ENCODE measurements around the gene CCS. TPM values are rescaled to one million over a fixed set of nuclear protein-coding genes. Genes with fewer than 3 reads are reported as not detected.

CCS gene
- total RNA-seq, 2 experiments from 2014 or later: 31.7 to 36.7 TPM

DNA sequence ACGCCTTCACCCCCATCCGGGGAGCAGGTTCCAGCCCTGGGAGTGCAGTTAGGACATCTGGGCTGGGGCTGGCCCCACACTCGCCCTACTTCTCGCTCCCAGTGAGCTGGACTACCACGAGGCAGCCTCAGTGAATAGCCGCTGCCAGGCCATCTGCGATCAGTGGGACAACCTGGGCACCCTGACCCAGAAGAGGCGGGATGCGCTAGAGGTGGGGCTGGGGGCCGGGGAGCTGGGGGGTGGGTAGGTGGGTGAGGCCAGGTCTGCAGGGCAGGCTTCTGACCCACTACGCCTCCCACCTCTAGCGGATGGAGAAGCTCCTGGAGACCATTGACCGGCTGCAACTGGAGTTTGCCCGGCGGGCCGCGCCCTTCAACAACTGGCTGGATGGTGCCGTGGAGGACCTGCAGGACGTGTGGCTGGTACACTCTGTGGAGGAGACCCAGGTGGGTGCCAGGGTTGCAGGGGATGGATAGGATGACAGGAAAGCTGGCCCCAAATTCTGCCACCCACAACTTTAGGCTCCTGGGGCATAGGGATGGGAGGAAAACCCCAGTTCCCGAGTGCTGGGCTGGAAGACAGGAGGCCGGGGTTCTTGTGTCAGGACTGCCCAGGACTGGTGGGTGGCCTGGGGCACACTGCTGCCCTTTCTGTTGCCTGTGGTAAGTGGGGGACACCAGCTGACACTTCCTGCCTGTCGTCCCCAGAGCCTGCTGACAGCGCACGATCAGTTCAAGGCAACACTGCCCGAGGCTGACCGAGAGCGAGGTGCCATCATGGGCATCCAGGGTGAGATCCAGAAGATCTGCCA lies 32.9 kb upstream of the CCS start:
- no peak overlapping the region for H3K4me3 ChIP-seq (ENCODE audit: low read depth, low read length, poor library complexity, severe bottlenecking)
- H3K9me3 ChIP-seq (ENCODE audit: low read length): no peaks in the 10 kb centered on the region
- POLR2A ChIA-PET: no interaction called here
- no peaks in the 10 kb centered on the region for H3K4me1 ChIP-seq (ENCODE audit: insufficient read depth, low read length, poor library complexity, severe bottlenecking)
- CTCF ChIA-PET (ENCODE audit: unreplicated experiment): no interaction called here
- no TSS peak for BruUV-seq (replicated peaks)
- H3K79me2 ChIP-seq (ENCODE audit: insufficient read depth, low read depth, low read length): no peaks in the 10 kb centered on the region
- intact Hi-C loops (cut with micrococcal nuclease; ENCODE audit: unreplicated experiment): no loop called here
- no peak overlapping the region for H3K4me2 ChIP-seq (ENCODE audit: low read length)
- TF ChIP-seq, protein P1, sequence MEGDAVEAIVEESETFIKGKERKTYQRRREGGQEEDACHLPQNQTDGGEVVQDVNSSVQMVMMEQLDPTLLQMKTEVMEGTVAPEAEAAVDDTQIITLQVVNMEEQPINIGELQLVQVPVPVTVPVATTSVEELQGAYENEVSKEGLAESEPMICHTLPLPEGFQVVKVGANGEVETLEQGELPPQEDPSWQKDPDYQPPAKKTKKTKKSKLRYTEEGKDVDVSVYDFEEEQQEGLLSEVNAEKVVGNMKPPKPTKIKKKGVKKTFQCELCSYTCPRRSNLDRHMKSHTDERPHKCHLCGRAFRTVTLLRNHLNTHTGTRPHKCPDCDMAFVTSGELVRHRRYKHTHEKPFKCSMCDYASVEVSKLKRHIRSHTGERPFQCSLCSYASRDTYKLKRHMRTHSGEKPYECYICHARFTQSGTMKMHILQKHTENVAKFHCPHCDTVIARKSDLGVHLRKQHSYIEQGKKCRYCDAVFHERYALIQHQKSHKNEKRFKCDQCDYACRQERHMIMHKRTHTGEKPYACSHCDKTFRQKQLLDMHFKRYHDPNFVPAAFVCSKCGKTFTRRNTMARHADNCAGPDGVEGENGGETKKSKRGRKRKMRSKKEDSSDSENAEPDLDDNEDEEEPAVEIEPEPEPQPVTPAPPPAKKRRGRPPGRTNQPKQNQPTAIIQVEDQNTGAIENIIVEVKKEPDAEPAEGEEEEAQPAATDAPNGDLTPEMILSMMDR (conservative IDR thresholded peaks at IDR 0.05; ENCODE audit: low read length): no peak
- TF ChIP-seq EZH2phosphoT487 (IDR thresholded peaks at IDR 0.05; ENCODE audit: borderline replicate concordance, low read depth, low read length): no peak
- no peaks in the 10 kb centered on the region for H3K9me2 ChIP-seq (ENCODE audit: insufficient read depth, low read length)
- no peaks in the 10 kb centered on the region for H4K20me1 ChIP-seq (ENCODE audit: insufficient read depth, low read length)
- H2AFZ ChIP-seq (ENCODE audit: low read length): no peak overlapping the region
- DNase-seq (ENCODE audit: low spot score): no peak
- no peaks in the 10 kb centered on the region for H3K36me3 ChIP-seq (ENCODE audit: insufficient read depth, low read length)
- no peak overlapping the region for H3K27ac ChIP-seq (ENCODE audit: low read depth, low read length, poor library complexity, severe bottlenecking)

DNA sequence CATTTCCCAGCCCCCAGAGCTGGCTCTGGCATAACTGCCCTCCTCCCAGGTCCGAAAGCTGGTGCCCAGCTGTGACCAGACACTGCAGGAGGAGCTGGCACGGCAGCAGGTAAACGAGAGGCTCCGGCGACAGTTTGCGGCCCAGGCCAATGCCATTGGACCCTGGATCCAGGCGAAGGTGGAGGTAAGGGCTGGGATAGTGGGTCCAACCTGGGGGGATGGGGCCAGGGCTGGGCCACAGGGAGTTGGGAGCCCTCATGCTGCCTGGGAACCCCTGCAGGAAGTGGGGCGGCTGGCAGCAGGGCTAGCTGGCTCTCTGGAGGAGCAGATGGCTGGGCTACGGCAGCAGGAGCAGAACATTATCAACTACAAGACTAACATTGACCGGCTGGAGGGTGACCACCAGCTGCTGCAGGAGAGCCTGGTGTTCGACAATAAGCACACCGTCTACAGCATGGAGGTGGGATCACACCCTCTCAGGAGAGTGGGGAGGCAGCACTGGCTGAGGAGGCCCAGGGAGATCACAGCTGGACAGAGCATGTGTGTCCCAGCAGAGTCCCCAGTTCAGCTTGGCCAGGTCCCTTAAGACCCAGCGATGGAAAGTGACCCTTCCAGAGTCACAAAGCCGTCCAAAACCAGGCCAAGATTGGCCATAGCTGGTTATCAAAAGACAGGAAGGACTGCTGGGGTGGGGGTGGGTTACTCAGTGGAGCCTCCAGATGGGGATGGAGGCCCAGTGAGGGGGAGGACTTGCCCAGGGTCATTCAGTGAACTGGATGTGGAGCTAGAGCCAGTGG lies 31.6 kb upstream of the CCS start:
- TF ChIP-seq, protein P1 (conservative IDR thresholded peaks at IDR 0.05; ENCODE audit: low read length): no peak
- no peak for TF ChIP-seq EZH2phosphoT487 (IDR thresholded peaks at IDR 0.05; ENCODE audit: borderline replicate concordance, low read depth, low read length)
- ChIA-PET CTCF (ENCODE audit: unreplicated experiment) (interaction anchor here (0.5 kb wide), 1 partner anchor 9 kb away, joined by 4 read pairs; no protein-coding TSS in a partner anchor), POLR2A (interaction anchor here (1.3 kb wide), 1 partner anchor 58 kb away, joined by 3 read pairs; no protein-coding TSS in a partner anchor)
- no peak overlapping the region for H3K4me3 ChIP-seq (ENCODE audit: low read depth, low read length, poor library complexity, severe bottlenecking)
- H3K9me3 ChIP-seq (ENCODE audit: low read length): no peaks in the 10 kb centered on the region
- H3K4me1 ChIP-seq (ENCODE audit: insufficient read depth, low read length, poor library complexity, severe bottlenecking): no peaks in the 10 kb centered on the region
- no peak overlapping the region for H2AFZ ChIP-seq (ENCODE audit: low read length)
- no peaks in the 10 kb centered on the region for H4K20me1 ChIP-seq (ENCODE audit: insufficient read depth, low read length)
- DNase-seq (ENCODE audit: low spot score): no peak
- no TSS peak for BruUV-seq (replicated peaks)
- no peaks in the 10 kb centered on the region for H3K36me3 ChIP-seq (ENCODE audit: insufficient read depth, low read length)
- intact Hi-C loops (cut with micrococcal nuclease; ENCODE audit: unreplicated experiment): no loop called here
- no peak overlapping the region for H3K27ac ChIP-seq (ENCODE audit: low read depth, low read length, poor library complexity, severe bottlenecking)
- no peak overlapping the region for H3K4me2 ChIP-seq (ENCODE audit: low read length)
- H3K79me2 ChIP-seq (ENCODE audit: insufficient read depth, low read depth, low read length): no peaks in the 10 kb centered on the region
- H3K9me2 ChIP-seq (ENCODE audit: insufficient read depth, low read length): no peaks in the 10 kb centered on the region
